Measurements from ENCODE around the gene ARID1A. TPM values are rescaled to one million over a fixed set of nuclear protein-coding genes. Genes with fewer than 3 reads are reported as not detected.

Gene ARID1A
- total and polyA plus RNA-seq, 9 of the 15 experiments (the other 6 are each of a cell fraction or from before 2014, with no cell fraction given) = 8.3 to 88.3 (median 22.5) TPM

DNA sequence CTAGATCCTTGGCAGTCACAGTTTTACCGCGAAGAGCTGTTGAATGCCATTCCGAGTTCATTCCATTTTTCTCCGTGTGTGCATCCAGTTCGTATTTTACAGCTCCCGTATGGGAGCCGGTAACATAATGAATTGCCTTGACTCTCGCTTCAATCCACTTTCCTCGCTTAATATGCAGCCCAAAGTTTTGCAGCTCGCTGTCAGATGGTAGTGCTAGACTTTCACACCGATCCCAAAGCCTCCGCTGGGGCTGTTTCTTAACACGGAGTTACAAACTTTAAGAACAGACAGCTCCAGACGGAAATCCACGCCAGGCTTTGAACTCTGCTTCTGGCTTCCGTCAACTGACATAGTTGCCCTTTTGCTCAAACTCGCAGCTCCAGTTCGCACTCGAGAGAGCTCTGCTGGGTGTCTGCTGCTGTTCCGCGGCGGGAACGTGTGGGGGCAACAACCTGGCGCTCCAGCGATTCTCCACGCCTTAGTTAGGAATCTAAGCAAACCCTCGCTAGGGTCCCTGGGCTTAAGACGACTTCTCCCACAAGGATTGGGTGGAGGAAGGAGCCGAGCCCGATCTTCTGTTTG, 3.5 kb upstream of the ARID1A start (continued):
- TF ChIP-seq CBFB (CRISPR knock-in tag; IDR thresholded peaks at IDR 0.05) (no peak), ZNF707 (CRISPR knock-in tag; conservative IDR thresholded peaks at IDR 0.05) (no peak), ZNF75A (CRISPR knock-in tag; IDR thresholded peaks at IDR 0.05) (no peak), RAD51 (IDR thresholded peaks at IDR 0.05; ENCODE audit: borderline replicate concordance, low read depth) (peak; percentile 13; the same call in 1 of the 2 replicates), ZNF551 (CRISPR knock-in tag; IDR thresholded peaks at IDR 0.05) (no peak), HDAC3 (IDR thresholded peaks at IDR 0.05; ENCODE audit: borderline replicate concordance, partially characterized antibody) (peak; percentile 99), ZC3H4 (CRISPR knock-in tag; IDR thresholded peaks at IDR 0.05; ENCODE audit: borderline replicate concordance) (no peak; the same call in 1 of the 2 replicates), NFATC3 (IDR thresholded peaks at IDR 0.05) (peak; percentile 65; the same call in 1 of the 2 replicates), UBTF (IDR thresholded peaks at IDR 0.05; ENCODE audit: borderline replicate concordance in 1 of 2, low read depth in 2 of 2, low read length in 2 of 2) (peak; percentile 46 to 93; a peak in 2 of 4 replicates), ZKSCAN8 (CRISPR knock-in tag; IDR thresholded peaks at IDR 0.05) (no peak), PHB2 (IDR thresholded peaks at IDR 0.05; ENCODE audit: low read depth) (no peak; the same call in 1 of the 2 replicates), JUNB (CRISPR knock-in tag; conservative IDR thresholded peaks at IDR 0.05) (no peak), ZNF561 (CRISPR knock-in tag; conservative IDR thresholded peaks at IDR 0.05) (no peak), POU5F1 (IDR thresholded peaks at IDR 0.05; ENCODE audit: borderline replicate concordance, low read depth, low read length, partially characterized antibody) (peak; percentile 34), ZBTB49 (CRISPR knock-in tag; IDR thresholded peaks at IDR 0.05; ENCODE audit: borderline replicate concordance) (0 out of 2 replicates have a peak, but pooled peaks have one; percentile 80), ARID1B (IDR thresholded peaks at IDR 0.05) (peak; percentile 35), MXD1 (CRISPR knock-in tag; IDR thresholded peaks at IDR 0.05; ENCODE audit: borderline replicate concordance, poor library complexity, severe bottlenecking) (peak; percentile 4), PTTG1 (tag; IDR thresholded peaks at IDR 0.05; ENCODE audit: low read depth) (no peak)
- TF ChIP-seq, protein P1, sequence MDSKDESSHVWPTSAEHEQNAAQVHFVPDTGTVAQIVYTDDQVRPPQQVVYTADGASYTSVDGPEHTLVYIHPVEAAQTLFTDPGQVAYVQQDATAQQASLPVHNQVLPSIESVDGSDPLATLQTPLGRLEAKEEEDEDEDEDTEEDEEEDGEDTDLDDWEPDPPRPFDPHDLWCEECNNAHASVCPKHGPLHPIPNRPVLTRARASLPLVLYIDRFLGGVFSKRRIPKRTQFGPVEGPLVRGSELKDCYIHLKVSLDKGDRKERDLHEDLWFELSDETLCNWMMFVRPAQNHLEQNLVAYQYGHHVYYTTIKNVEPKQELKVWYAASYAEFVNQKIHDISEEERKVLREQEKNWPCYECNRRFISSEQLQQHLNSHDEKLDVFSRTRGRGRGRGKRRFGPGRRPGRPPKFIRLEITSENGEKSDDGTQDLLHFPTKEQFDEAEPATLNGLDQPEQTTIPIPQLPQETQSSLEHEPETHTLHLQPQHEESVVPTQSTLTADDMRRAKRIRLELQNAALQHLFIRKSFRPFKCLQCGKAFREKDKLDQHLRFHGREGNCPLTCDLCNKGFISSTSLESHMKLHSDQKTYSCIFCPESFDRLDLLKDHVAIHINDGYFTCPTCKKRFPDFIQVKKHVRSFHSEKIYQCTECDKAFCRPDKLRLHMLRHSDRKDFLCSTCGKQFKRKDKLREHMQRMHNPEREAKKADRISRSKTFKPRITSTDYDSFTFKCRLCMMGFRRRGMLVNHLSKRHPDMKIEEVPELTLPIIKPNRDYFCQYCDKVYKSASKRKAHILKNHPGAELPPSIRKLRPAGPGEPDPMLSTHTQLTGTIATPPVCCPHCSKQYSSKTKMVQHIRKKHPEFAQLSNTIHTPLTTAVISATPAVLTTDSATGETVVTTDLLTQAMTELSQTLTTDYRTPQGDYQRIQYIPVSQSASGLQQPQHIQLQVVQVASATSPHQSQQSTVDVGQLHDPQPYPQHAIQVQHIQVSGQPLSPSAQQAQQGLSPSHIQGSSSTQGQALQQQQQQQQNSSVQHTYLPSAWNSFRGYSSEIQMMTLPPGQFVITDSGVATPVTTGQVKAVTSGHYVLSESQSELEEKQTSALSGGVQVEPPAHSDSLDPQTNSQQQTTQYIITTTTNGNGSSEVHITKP (IDR thresholded peaks at IDR 0.05; ENCODE audit: partially characterized antibody) = peak; percentile 61

All from K562 (cell line).